ENCODE data around the gene SYNDIG1.
"Not testable (repeated sequence)": the region's sequence is repeated elsewhere in the genome, so short reads cannot be mapped to it uniquely, and the experiment has no call there.

SYNDIG1 gene

DNA sequence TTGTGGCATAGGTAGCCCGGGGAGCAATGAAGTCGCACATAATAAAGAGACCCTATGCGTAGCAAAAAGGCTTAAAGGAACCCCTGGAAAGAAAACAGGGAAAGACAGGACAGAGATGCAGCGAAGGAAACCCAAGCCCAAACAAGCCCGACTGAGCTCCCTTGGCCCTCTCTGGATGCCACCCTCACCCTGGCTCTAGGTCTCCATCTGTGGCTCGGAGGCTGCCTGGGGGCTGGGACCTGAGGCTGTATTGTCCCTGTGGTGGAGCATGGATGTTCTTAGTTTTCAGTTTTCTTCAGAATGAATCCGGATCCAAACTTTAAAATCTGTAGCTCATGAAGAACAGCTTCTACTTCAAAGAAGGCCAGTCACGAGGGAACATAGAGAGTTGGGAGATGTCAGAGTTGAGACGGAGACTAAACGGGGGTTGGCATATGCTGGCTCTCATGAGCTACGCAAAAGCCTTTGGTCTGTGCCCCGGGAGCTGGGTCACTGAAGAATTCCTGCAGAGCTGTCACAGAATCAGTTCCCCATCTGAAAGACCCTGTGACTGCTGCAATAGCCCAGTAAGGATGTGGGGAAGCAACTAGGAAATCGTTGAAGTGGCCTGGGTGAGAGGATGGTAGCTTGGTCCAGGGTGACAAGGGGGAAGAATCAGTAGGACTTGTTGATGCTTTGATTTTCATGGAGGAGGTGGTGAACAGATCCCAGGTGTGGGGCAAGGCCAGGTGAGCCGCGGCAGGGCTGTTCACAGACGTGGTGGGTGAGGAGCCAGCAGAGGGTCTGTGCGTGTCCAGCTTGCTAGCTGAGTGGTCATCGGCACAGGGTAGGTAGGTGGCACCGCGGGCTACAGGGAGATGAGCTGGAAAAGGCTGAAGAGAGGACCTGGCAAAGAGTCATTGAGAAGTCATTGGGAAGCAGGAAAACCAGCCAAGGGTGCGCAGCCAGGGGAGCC lies 35.2 kb downstream of the SYNDIG1 start:
- DNase-seq, result no peak
- in situ Hi-C loops (cut with HindIII; ENCODE audit: low pct_ligation_motif_present, low pct_unique_long_range_greater_than_20kb, low sequenced_read_pairs), result no loop called here

GRCh38 chr20:24506146-24506545 lies 36.7 kb downstream of the SYNDIG1 start:
- DNase-seq, result no peak
- in situ Hi-C loops (cut with HindIII; ENCODE audit: low pct_ligation_motif_present, low pct_unique_long_range_greater_than_20kb, low sequenced_read_pairs), result no loop called here

DNA sequence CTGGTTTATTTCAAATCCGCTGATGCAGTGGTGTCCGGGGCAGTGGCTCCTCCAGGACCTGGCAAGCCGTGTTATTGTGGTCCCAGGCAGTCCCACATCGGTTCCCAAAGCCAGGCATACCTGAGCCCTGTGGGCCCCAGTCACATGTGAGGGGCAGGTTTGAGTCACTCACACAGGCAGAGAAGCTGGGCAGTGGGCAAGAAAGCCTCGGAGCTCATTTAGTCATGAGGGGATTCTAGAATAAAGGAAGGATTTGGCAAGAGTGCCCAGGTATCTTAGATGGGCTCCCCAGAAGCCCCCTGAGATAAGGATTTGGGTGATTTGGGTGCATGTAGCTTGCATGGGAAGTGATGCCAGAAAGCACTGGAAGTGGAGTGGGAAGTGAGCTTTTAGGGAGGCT lies 37.3 kb downstream of the SYNDIG1 start:
- no peak for DNase-seq
- in situ Hi-C loops (cut with HindIII; ENCODE audit: low pct_ligation_motif_present, low pct_unique_long_range_greater_than_20kb, low sequenced_read_pairs), result no loop called here

- no peak for DNase-seq
Measured at GRCh38 chr20:24507182-24507853, 37.9 kb downstream of the SYNDIG1 start.

GRCh38 chr20:24512441-24512840 lies 43.0 kb downstream of the SYNDIG1 start:
- in situ Hi-C loops (cut with HindIII; ENCODE audit: low pct_ligation_motif_present, low pct_unique_long_range_greater_than_20kb, low sequenced_read_pairs), result not testable (repeated sequence)

More at GRCh38 chr20:24507182-24507853, 37.9 kb downstream of the SYNDIG1 start:
- in situ Hi-C loops (cut with HindIII; ENCODE audit: low pct_ligation_motif_present, low pct_unique_long_range_greater_than_20kb, low sequenced_read_pairs), result no loop called here

DNA sequence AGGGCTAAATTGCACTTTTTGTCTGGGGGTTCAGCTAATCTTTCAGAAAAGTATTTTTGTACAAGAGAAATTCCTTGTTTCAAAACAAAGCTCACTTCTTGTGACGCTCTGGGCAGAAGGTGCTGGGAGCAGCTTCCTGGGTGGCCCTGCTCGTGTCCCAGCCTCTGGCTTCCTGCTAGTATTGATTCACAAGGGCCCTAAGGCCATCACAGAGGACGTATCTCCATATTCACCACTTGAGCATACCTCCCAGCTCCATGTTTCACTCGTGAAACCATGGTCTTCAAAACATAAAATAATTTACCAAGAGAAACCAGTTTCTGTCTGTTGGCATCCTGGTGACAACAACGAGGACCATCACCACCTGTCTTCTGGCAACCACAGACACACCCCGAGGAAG lies 49.1 kb downstream of the SYNDIG1 start:
- no peak for DNase-seq
- in situ Hi-C loops (cut with HindIII; ENCODE audit: low pct_ligation_motif_present, low pct_unique_long_range_greater_than_20kb, low sequenced_read_pairs), result no loop called here

More at GRCh38 chr20:24512441-24512840, 43.0 kb downstream of the SYNDIG1 start:
- DNase-seq, result not testable (repeated sequence)

GRCh38 chr20:24519476-24519875 lies 50.0 kb downstream of the SYNDIG1 start:
- no peak for DNase-seq
- in situ Hi-C loops (cut with HindIII; ENCODE audit: low pct_ligation_motif_present, low pct_unique_long_range_greater_than_20kb, low sequenced_read_pairs), result no loop called here

- no peak for DNase-seq
- in situ Hi-C loops (cut with HindIII; ENCODE audit: low pct_ligation_motif_present, low pct_unique_long_range_greater_than_20kb, low sequenced_read_pairs), result no loop called here
Measured at GRCh38 chr20:24521032-24521431, 51.6 kb downstream of the SYNDIG1 start.

DNA sequence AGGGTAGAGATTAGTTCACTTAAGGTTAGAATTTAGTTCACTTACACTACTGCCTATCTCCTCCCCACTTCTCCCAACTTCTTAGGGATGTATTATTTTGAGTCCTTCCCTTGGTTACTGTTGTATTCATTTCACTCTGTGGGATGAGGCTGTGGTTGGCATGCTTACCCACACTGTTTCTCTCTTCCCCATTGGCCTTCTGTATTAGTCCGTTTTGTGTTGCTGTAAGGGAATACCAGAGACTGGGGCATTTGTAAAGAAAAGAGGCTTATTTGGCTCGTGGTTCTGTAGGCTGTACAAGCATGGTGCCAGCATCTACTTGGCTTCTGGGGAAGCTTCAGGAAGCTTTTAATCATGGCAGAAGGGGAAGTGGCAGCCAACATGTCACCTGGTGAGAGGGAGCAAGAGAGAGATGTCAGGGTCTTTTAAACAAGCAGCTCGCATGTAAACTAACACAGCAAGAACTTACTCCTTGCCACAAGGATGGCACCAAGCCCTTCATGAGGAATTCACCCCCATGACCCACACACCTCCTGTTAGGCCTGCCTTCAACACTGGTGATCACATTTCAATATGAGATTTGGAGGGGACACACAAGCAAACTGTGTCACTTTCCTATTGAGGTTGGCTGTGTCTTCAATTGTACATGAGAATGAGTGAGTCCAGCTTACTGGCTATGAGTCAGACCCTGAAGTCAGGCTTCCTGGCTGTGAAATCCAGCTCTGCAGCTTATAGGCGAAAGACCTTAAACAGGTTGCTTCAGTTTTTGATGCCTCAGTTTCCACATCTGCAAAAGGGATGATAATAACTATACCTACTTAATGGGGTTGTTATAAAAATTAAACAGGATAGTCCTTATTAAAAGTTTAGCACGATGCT lies 53.3 kb downstream of the SYNDIG1 start:
- DNase-seq, result no peak

GRCh38 chr20:24523661-24524060 lies 54.2 kb downstream of the SYNDIG1 start:
- no peak for DNase-seq
- in situ Hi-C loops (cut with HindIII; ENCODE audit: low pct_ligation_motif_present, low pct_unique_long_range_greater_than_20kb, low sequenced_read_pairs), result no loop called here

More for the DNA sequence above, 53.3 kb downstream of the SYNDIG1 start:
- in situ Hi-C loops (cut with HindIII; ENCODE audit: low pct_ligation_motif_present, low pct_unique_long_range_greater_than_20kb, low sequenced_read_pairs), result no loop called here

DNA sequence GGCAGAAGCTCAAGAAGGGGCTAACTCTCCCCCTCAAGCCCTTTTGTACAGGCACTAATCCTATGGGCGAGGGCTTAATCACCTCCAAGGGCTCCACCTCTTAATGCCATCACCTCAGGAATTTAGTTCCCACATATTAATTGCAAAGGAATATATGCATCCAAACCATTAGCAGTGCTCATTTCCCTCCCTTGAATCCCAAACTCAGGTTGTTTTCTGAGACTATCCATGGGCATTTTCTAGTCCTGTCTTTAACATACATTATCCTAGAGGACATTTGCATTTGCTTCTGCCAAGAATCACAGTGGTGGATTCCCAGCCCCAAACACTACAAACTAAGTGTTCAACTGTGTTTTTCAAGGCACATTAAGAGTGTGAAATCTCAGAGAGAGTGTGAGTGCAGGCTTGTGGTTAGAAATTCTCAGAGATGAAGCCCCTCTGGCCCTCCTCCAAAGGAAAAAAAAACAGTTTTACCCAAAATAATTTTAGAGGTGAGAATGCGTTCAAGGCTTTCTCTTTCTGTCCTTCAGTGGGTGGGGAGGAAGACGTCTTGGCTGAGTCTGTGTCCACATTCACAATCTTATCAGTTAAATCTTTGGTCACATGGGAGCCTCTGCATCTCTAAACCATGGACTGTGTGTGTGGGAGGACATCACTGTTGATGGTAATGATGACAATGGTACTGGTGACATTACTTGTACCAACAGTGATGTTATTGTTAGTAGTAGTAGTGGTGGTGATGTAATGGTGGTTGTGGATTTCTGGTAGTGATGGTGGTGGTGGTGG lies 59.3 kb downstream of the SYNDIG1 start:
- in situ Hi-C loops (cut with HindIII; ENCODE audit: low pct_ligation_motif_present, low pct_unique_long_range_greater_than_20kb, low sequenced_read_pairs), result no loop called here
- DNase-seq, result no peak

DNA sequence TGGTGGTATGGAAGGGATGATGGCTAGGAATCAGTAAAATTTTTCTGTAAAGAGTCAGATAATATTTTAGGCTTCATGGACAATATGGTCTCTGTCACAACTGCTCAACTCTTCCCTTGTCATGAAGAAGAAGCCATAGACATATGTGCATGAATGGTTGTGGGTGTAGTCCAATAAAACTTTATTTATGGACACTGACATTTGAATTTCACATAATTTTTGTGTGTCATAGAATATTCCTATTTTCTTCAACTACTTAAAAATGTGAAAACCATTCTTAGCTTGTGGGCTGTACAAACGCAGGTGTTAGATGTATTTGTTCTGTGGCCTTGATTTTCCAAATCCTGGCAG lies 59.9 kb downstream of the SYNDIG1 start:
- in situ Hi-C loops (cut with HindIII; ENCODE audit: low pct_ligation_motif_present, low pct_unique_long_range_greater_than_20kb, low sequenced_read_pairs), result no loop called here
- DNase-seq, result no peak

DNA sequence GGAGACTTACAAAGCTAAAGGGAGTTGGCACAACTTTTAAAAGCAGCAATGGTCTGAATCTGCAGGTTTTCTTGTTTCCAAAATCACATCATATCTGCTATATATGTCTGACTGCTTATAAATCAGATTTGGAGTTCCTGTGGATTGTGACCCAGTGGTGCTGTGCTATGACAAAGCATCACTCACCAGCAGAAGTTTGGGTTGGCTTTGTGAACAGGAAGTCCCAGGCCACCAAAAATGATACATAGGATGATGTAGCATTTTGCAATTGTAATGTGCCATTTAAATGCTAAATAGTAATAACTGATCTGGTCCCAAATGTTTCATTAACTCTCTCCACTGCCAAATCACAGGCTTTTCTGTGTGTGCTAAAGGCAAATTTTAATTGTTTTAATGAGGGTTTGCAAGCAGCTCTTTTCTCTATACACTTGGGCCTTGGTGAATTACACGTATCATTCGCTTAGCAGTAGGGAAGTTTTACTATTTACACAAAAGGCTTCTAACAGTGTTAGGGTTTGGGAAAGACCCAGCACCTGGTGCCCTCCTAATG lies 60.8 kb downstream of the SYNDIG1 start:
- DNase-seq, result no peak
- in situ Hi-C loops (cut with HindIII; ENCODE audit: low pct_ligation_motif_present, low pct_unique_long_range_greater_than_20kb, low sequenced_read_pairs), result no loop called here

DNA sequence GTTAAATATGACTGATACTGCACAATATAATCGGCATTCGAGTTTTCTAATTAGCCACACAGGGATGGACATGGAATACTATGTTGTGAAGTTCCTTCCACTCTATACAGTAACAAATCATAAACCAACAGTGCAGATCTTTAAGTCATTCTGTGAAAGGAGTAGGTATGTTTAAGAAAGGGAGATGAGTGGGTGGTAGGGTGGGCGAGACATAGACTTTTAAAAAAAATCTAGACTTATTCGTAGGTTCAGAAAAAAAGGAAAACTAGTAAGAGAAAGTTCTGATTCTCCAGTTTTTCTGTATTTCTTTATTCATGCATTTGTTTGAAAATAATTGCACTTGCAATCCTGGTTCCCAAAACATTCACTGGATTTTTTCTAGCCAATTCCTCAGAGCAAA lies 61.8 kb downstream of the SYNDIG1 start:
- no peak for DNase-seq
- in situ Hi-C loops (cut with HindIII; ENCODE audit: low pct_ligation_motif_present, low pct_unique_long_range_greater_than_20kb, low sequenced_read_pairs), result no loop called here

DNA sequence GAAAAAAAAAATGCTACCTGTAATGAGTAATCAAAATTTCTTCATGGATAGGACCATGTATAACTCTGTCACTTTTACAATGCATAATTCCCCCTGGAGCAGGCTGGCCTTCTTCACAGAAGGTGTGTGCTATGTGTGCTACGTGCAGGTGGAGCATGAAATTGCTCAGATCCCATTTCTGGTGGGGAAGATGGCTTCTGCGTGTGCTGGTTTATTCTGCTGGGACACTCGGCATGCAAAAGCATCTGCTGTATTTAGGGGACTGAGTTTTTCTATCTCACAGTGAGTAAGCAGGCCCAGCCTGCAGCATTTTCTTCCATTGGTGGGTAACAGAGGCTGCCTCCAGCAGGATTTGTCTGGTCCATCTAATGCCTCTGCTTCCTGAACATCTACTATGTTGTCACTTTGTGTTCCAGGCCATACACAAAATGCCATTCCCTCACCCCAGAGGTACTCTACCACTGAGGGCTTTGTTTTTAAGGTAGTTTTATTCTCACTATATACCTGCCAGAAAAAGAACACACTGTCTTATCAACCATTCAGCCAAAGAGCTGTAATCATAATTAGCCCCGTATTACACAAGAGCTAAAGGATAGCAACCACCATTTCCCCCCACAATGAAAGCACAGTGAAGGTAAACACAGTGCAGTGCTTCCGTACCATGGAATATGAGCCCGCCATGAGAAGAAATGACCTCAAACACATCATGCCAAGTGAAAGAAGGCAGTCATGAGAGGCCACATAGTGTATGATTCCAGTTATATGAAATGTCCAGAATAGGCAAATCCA lies 62.4 kb downstream of the SYNDIG1 start:
- in situ Hi-C loops (cut with HindIII; ENCODE audit: low pct_ligation_motif_present, low pct_unique_long_range_greater_than_20kb, low sequenced_read_pairs), result no loop called here
- no peak for DNase-seq

DNA sequence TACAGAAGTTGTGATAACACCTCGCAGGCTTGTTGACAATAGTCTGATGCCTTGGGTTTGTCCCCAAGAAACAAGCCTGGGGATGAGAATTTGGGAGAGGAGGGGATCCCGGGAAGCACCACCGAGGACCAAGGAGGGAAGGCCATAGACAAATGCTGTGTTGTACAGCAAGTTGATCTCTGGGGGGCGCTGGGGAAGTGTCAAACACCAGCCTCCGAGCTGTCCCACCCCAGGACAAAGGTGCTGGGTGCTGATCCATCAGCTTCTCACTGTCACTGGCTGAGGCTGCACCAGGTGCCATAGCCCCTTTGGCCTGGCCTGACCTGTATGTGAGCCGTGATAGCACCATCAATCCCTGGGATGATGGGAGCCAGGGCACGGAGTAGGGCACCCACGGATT lies 64.0 kb downstream of the SYNDIG1 start:
- in situ Hi-C loops (cut with HindIII; ENCODE audit: low pct_ligation_motif_present, low pct_unique_long_range_greater_than_20kb, low sequenced_read_pairs), result no loop called here
- no peak for DNase-seq

DNA sequence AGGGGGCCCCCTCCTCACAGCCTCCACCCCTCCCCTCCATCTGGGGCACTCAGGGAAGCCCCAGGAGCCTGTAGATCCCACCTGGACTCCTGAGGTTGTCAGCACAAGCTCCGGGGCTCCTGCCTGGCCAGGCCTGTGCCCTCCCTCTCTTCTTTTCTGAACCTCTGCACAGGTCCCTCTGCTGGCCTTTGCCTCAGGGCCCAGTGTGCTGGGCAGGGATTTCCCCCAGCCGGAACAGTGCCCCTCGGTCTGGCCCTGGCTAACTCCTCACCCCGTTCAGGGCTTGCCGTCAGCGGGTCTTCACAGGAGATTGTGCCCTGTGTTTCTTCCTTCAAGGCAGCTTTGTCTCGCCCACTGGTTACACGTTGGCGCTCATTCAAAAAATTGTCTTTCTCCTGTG lies 64.9 kb downstream of the SYNDIG1 start:
- no peak for DNase-seq
- in situ Hi-C loops (cut with HindIII; ENCODE audit: low pct_ligation_motif_present, low pct_unique_long_range_greater_than_20kb, low sequenced_read_pairs), result no loop called here
